Germinal center (tissue), 1 donor: ENCODE data around the gene PROP1.
"Not testable (repeated sequence)": the region's sequence is repeated elsewhere in the genome, so short reads cannot be mapped to it uniquely, and the experiment has no call there.

Experiments used
- DNase-seq: peaks from one replicate; pipeline ENCODE4 v3.0.0; 2012; ENCODE audit warnings: mixed read lengths, low spot score

Gene PROP1

GRCh38 chr5:177945145-177945544 is 50.9 kb downstream of the PROP1 start:
- not testable (repeated sequence) for DNase-seq

- DNase-seq, result not testable (repeated sequence)
These were observed 52.0 kb downstream of the PROP1 start for GRCh38 chr5:177943805-177944736.

GRCh38 chr5:177942896-177943295 is 53.1 kb downstream of the PROP1 start:
- not testable (repeated sequence) for DNase-seq
